Body of pancreas (tissue), 4 donors: Measurements from ENCODE around the gene S100A2.

ENCODE experiments used
- CTCF ChIP-seq, 7 experiments: fragments of 450-650 bp in 4 of 7; fragments of 200-600 bp in 3 of 7; sonication (generic) in 3 of 7; IDR thresholded peaks; one replicate each; pipeline ENCODE4 v1.5.1; 2016 to 2019; ENCODE audit warnings: antibody characterized with exemption in 7 of 7
- POLR2A ChIP-seq, 3 donors: fragments of 450-650 bp; IDR thresholded peaks; one replicate each; pipeline ENCODE4 v1.6.1; 2016; ENCODE audit warnings: antibody characterized with exemption in 3 of 3, mild to moderate bottlenecking in 2 of 3

GRCh38 chr1:153597206-153597605 is 31.6 kb upstream of the S100A2 start:
- TF ChIP-seq CTCF (IDR thresholded peaks at IDR 0.05) (no peak), POLR2A (IDR thresholded peaks at IDR 0.05) (no peak)
